ENCODE measurements around the gene FCAR.
"Not testable (repeated sequence)": the region's sequence is repeated elsewhere in the genome, so short reads cannot be mapped to it uniquely, and the experiment has no call there.

The FCAR gene

GRCh38 chr19:54896036-54896435 lies 22.0 kb downstream of the FCAR start:
- Histone ChIP-seq H3K27ac (no peak overlapping the region), H3K36me3 (no peaks in the 10 kb centered on the region), H3K4me3 (ENCODE audit: low read depth, low read length) (no peak overlapping the region), H3K9me3 (ENCODE audit: severe bottlenecking) (no peaks in the 10 kb centered on the region), H3K27me3 (ENCODE audit: insufficient read depth, low read depth, severe bottlenecking) (peaks cover 51% of the 10 kb centered on the region)
- TF ChIP-seq, protein P1, sequence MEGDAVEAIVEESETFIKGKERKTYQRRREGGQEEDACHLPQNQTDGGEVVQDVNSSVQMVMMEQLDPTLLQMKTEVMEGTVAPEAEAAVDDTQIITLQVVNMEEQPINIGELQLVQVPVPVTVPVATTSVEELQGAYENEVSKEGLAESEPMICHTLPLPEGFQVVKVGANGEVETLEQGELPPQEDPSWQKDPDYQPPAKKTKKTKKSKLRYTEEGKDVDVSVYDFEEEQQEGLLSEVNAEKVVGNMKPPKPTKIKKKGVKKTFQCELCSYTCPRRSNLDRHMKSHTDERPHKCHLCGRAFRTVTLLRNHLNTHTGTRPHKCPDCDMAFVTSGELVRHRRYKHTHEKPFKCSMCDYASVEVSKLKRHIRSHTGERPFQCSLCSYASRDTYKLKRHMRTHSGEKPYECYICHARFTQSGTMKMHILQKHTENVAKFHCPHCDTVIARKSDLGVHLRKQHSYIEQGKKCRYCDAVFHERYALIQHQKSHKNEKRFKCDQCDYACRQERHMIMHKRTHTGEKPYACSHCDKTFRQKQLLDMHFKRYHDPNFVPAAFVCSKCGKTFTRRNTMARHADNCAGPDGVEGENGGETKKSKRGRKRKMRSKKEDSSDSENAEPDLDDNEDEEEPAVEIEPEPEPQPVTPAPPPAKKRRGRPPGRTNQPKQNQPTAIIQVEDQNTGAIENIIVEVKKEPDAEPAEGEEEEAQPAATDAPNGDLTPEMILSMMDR (IDR thresholded peaks at IDR 0.05; ENCODE audit: low read depth, low read length), result no peak
- no peak for DNase-seq

GRCh38 chr19:54898685-54899084 lies 24.6 kb downstream of the FCAR start:
- not testable (repeated sequence) for H3K4me3 ChIP-seq (ENCODE audit: low read depth, low read length); H3K36me3 ChIP-seq; H3K9me3 ChIP-seq (ENCODE audit: severe bottlenecking); DNase-seq; H3K27ac ChIP-seq
- peaks cover 36% of the 10 kb centered on the region for H3K27me3 ChIP-seq (ENCODE audit: insufficient read depth, low read depth, severe bottlenecking)

DNA sequence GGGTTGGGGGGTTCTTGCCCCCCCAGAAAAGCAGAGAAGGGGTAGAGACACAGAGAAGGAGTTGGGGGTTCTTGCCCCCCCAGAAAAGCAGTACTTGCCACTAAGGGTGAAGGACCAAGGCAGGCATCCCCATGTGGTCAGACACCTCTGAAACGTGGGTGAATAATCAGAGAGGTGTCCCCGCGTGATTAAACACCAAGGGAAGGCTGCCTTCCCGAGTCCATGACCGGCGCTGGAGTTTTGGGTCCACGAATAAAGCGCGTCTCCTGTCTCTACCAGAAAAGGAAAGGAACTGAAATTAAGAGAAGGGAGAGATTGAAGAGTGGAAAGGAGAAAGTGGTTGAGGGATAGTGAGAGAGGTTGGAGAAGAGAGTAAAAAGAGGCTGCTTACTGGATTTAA lies 25.6 kb downstream of the FCAR start:
- H3K27me3 ChIP-seq (ENCODE audit: insufficient read depth, low read depth, severe bottlenecking), result peaks cover 33% of the 10 kb centered on the region
- not testable (repeated sequence) for H3K4me3 ChIP-seq (ENCODE audit: low read depth, low read length); DNase-seq; H3K27ac ChIP-seq; H3K9me3 ChIP-seq (ENCODE audit: severe bottlenecking); H3K36me3 ChIP-seq

- H3K36me3 ChIP-seq; H3K4me3 ChIP-seq (ENCODE audit: low read depth, low read length); H3K27ac ChIP-seq; H3K9me3 ChIP-seq (ENCODE audit: severe bottlenecking); DNase-seq: not testable (repeated sequence)
- peaks cover 48% of the 10 kb centered on the region for H3K27me3 ChIP-seq (ENCODE audit: insufficient read depth, low read depth, severe bottlenecking)
Measured at GRCh38 chr19:54901153-54901552, 27.1 kb downstream of the FCAR start.

DNA sequence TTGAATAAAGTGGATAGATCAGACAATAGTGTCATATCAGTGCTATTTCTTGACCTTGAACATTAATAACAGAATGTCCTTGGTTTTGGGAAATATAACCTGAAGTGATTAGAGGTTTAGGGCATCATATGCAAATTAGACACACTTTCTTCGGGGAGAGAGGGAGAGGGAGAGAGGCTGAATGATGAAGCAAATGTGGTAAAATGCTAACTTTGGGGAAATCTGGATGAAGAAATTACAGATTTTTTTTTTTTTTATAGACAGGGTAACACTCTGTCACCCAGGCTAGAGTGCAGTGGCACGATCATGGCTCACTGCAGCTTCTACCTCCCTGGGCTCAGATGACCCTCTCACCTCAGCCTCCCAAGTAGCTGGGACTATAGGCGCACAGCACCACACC lies 28.0 kb downstream of the FCAR start:
- H3K27me3 ChIP-seq (ENCODE audit: insufficient read depth, low read depth, severe bottlenecking), result peaks cover 57% of the 10 kb centered on the region
- no peaks in the 10 kb centered on the region for H3K9me3 ChIP-seq (ENCODE audit: severe bottlenecking)
- no peaks in the 10 kb centered on the region for H3K36me3 ChIP-seq
- no peak overlapping the region for H3K27ac ChIP-seq
- TF ChIP-seq, protein P1 (IDR thresholded peaks at IDR 0.05; ENCODE audit: low read depth, low read length), result no peak
- H3K4me3 ChIP-seq (ENCODE audit: low read depth, low read length), result no peak overlapping the region
- no peak for DNase-seq

GRCh38 chr19:54903303-54903702 lies 29.3 kb downstream of the FCAR start:
- Histone ChIP-seq H3K9me3 (ENCODE audit: severe bottlenecking) (no peaks in the 10 kb centered on the region), H3K4me3 (ENCODE audit: low read depth, low read length) (no peak overlapping the region), H3K27ac (no peak overlapping the region), H3K36me3 (no peaks in the 10 kb centered on the region), H3K27me3 (ENCODE audit: insufficient read depth, low read depth, severe bottlenecking) (peaks cover 56% of the 10 kb centered on the region)
- no peak for DNase-seq
- TF ChIP-seq, protein P1 (IDR thresholded peaks at IDR 0.05; ENCODE audit: low read depth, low read length), result no peak

DNA sequence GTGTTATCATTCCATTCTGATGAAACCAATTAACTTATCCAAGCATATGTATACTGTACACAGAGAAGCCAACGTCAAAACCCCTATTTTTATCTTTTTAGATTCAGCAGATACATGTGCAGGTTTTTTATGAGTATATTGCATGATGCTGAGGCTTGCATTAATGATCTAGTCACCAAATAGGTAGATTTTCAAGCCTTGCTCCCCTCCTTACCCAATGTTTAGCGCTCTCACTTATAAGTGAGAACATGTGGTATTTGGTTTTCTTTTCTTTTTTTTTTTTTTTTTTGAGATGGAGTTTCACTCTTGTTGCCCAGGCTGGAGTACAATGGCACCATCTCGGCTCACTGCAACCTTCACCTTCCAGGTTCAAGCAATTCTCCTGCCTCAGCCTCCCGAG lies 30.2 kb downstream of the FCAR start:
- not testable (repeated sequence) for H3K27ac ChIP-seq; H3K36me3 ChIP-seq; DNase-seq; H3K9me3 ChIP-seq (ENCODE audit: severe bottlenecking); H3K4me3 ChIP-seq (ENCODE audit: low read depth, low read length)
- H3K27me3 ChIP-seq (ENCODE audit: insufficient read depth, low read depth, severe bottlenecking), result peaks cover 52% of the 10 kb centered on the region

- no peak for DNase-seq
- no peaks in the 10 kb centered on the region for H3K36me3 ChIP-seq
- peaks cover 2% of the 10 kb centered on the region for H3K9me3 ChIP-seq (ENCODE audit: severe bottlenecking)
- H3K27ac ChIP-seq, result no peak overlapping the region
- H3K27me3 ChIP-seq (ENCODE audit: insufficient read depth, low read depth, severe bottlenecking), result peaks cover 49% of the 10 kb centered on the region
- H3K4me3 ChIP-seq (ENCODE audit: low read depth, low read length), result no peak overlapping the region
- TF ChIP-seq, protein P1 (IDR thresholded peaks at IDR 0.05; ENCODE audit: low read depth, low read length), result no peak
Measured at GRCh38 chr19:54905421-54905802, 31.4 kb downstream of the FCAR start.
